Measurements from ENCODE around the gene TRAIP.

TRAIP gene

GRCh38 chr3:49813497-49814174 is 42.7 kb downstream of the TRAIP start, which contains the start of gene UBA7:
UBA7 (minus strand) TSS chr3:49813953; CDS start chr3:49813787, 166 bp downstream.
- peak; percentile 29 for DNase-seq

- no peak for DNase-seq
These were observed 43.4 kb downstream of the TRAIP start for GRCh38 chr3:49812916-49813496.

- DNase-seq = no peak
These were observed 48.8 kb downstream of the TRAIP start for GRCh38 chr3:49807431-49808114.

DNA sequence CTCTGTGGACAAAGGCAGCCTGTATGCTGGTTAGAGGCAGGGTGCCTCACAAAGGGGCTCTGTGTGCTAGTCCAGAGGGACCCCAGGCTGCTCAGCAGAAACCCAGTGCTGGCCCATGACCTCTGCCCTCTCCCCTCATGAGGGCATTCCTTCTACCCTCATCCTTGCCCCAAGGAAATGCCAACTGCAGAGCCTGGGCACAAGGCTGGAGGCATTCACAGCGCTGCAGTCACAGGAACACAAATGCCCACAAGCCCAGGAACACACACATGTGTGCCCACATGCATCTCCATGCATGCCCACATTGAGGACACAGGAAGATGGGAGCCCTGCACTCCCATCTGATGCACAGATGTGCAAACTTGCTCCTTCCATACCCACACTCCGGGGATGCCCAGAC is 49.5 kb downstream of the TRAIP start:
- DNase-seq = no peak

DNA sequence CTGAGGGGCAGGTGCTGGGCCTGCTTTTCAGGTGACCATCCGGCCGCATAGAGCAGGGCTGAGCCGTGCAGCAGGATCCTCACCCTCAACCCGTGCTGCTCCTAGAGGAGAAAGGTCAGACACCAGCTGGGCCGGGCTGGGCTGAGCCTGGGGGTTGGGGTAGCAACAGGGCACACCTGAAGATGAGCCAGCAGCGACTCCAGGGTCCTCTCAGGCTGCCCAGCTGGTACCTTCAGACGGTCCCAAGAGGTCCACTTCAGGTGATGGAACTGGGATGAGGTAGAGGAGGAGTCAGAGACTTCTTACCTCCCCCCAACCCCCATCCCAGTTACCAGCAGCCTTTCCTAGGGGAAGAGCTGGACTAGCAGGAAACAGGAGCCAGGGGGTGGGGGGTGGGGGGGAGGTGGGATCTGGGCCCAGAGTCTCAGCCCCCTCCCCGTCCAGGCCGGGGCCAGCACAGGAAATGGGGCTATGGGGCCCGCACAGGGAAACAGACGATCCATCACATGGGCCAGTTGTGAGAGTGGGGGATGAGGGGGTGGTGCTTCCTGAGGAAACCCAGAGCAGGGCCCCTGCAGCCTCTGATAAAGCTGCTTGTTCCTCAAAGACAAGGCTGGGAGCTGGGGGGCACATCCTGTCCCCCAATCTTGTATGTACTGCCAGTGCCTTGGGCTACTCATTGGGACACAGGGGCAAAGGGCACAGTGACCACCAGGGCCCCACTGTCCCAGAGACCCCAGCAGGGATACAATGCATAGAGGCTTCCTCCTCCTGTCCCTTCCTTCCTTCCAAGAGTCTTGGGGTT is 50.3 kb downstream of the TRAIP start:
- DNase-seq = peak; percentile 10

GRCh38 chr3:49805367-49805782 is 51.0 kb downstream of the TRAIP start:
- no peak for DNase-seq

- DNase-seq = no peak
These were observed 52.0 kb downstream of the TRAIP start for GRCh38 chr3:49804141-49805041.

DNA sequence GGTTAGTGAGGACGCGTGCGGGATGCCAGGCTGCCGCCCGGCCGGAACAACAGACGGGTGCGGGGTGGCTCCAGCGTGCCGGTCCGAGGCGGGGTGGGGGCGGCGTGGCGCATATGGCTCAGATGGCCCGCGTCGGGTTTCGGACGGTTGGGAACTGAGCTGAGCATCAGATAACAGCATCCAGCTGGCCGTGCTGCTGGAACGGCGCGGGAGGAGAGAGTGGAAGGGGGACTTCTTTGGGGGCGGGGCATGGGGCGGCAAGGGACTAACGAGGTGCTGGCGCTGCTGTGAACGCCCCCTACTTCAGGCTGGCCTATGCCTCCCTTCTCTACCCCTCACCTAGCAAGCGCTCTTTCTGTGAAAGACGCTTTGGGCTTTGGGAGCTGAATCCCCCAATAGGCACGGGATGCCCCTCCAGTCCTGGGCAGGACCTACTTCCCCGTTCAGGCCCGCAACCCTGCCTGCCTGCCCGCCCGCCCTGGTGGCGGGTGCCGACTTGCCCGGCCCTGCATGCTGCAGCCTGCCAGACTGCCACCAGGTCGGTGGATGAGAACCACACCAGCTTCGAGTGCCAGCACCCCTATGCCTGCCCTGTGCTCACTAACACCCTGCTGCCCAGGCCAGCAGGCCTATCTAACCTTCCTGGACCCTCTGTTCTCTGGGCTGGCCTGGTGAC is 52.8 kb downstream of the TRAIP start:
- DNase-seq = peak; percentile 50

DNA sequence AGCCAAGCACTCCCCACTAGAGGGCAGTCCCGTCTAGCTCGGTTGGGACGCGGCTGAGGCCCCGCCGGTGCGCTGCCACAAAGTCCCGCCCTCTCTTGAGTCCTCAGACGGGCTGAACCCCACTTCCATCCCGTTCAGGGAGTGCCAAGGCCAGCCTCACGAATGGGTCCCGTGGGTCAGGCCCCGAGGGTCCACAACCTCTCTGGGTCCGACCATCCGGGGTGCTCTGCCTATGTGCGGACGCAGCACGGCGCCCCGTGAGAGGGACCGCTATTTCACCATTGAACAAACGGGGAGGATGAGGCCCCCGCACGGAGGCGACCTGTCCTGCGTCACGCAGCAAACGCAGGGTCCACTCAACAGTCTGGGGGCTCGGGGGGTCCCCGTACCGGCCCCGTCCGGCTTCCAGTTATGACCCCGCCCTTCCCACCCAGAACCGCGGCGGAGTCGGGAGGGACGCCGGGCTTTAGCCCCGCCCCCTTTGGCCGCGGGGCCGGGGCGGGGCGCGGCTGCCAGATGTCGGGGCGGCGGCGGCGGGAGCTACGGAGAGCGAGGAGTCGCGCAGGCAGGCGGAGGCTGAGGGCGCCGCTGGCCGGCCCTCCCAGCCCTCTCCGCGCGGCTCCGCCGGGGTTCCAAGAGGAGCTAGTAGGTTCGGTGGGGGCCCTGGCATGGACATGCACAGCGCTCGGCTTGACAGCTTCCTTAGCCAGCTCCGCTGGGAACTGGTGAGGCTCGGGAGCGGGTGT is 53.5 kb downstream of the TRAIP start, which contains the start of gene INKA1:
TSS of gene INKA1 (plus strand) at position 543 of the 746 bp plus-strand sequence. CDS start at position 675, 132 bp downstream.
- peak; percentile 86 for DNase-seq

DNA sequence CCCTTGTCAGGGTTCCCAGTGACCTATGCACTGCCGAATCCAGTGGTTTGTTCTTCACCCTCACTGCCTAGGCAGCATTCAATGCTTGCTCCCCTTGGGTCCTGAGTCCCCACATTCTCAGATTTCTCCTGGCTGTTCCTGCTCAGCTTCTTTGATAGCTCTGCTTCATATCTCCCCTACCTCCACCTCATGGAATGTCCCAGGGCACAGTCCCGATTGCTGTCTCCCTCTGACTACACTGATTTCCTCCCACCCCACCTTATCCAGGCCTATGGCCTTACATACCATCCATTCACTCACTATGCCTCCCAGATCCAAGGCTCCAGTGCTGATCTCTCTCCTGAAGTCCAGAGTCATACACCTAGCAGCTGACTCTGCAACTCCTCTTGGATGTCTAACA is 55.2 kb downstream of the TRAIP start:
- DNase-seq = no peak

GRCh38 chr3:49799761-49800160 is 56.6 kb downstream of the TRAIP start, which contains the start of gene CDHR4:
CDHR4 (minus strand) TSS chr3:49799873; CDS start chr3:49799812, 61 bp downstream.
- no peak for DNase-seq

DNA sequence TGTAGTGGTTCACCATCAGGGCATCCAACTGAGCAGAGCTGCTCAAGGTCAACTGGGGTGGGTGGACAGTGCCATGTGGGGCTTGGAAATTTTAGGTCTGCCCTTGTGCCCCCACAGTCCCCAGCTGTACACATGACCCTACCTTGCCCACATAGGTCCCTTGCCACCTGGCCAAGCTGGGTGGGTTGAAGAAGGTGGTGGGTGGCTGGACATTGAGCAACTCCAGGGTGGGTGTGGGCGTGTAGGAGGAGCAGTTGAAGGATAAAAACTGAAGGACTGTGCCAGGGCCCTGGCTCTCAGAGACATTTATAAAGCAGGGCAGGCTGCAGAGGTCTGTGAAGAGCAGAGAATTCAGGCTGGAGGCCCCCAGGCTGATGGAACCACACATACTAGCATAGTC is 57.3 kb downstream of the TRAIP start:
- DNase-seq = no peak

DNA sequence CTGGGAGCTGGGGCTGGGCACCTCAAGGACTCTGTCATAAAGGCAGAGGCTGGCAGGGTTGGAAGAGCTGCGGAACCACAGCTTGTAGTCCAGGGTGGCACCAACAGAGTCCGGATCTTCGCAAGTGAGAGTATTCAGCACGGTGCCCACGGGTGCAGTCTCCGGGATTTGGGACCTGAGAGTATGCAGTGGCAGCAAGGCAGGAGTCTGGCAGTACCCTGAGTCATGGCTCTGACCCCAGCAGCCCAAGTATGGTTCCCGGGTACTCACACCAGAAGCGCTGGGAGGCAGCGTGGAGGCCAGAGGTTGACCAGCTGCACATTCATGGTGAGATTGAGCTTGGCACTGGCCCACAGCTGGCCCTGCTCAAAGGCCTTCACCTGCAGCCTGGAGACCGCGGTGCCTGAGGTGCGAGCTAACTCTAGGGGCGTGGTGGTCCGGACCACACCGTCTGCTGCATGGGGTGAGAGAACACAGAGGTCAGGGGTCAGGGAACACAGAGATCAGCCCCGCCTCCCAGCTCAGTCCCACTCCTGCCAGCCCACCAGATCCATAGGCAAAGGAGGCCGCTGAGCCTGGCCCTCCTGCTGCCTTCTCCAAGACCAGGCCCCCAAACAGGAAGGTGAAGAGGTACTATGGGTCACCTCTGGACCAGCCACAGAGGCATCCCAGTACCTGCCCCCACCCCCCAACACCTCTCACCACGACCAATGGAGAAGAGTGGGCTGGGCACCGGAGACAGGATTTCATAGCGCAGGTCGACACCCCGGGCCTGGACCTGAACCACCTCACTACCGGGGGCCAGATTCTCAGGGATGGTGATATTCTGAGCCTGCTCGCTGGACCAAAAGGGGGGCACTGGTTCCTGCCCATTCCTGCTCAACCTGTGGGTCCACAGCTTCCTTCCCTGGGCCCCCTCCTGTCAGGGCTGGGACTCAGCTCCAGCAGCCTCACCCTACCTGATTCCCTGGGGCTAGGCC is 61.1 kb downstream of the TRAIP start:
- DNase-seq = no peak

DNA sequence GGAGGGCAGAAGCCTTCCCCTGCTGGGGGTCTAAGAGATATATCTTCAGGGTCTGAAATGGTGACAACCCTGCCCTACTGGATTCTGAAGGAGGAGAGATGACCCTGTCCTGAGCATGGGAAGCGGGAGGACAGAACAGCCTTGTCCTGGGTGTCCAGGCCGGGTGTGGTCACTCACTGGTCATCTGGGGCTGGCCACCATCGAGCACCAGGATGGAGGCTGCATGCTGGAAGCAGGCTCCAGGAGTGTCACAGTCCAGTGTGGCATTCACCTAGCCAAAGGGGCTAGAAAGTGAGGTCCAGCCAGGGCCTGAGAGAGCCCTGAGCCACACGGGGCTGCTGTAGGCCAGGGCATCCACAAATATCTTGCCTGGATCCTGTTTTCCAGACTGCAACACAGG is 61.9 kb downstream of the TRAIP start:
- DNase-seq = no peak

DNA sequence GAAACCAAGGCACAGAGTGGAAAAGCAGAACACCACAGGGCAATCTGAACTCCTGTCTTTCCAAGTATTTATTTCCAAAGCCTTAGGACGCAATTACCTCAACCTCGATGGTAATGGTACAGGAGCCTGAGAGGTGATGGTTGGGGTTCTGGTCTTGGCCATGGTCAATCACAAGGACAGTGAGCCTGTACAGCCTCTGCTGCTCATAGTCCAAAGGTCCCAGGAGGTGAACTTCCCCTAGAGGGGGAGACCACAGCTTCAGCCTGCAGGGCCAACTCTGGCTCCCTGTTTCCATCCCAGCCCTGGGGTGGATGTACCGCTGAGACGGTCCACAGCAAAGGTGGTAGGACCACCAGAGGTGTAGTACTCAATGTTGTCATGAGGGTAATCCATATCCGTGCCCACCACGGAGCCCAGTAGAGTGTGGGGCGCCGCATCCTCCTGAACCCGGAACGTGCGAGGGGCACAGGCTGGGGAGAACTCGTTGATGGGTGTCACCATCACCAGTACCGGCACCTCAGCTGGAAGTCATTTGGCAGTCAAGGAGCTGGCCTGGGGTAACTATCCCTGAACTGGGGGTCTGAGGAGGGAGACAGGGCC is 62.8 kb downstream of the TRAIP start:
- no peak for DNase-seq

DNA sequence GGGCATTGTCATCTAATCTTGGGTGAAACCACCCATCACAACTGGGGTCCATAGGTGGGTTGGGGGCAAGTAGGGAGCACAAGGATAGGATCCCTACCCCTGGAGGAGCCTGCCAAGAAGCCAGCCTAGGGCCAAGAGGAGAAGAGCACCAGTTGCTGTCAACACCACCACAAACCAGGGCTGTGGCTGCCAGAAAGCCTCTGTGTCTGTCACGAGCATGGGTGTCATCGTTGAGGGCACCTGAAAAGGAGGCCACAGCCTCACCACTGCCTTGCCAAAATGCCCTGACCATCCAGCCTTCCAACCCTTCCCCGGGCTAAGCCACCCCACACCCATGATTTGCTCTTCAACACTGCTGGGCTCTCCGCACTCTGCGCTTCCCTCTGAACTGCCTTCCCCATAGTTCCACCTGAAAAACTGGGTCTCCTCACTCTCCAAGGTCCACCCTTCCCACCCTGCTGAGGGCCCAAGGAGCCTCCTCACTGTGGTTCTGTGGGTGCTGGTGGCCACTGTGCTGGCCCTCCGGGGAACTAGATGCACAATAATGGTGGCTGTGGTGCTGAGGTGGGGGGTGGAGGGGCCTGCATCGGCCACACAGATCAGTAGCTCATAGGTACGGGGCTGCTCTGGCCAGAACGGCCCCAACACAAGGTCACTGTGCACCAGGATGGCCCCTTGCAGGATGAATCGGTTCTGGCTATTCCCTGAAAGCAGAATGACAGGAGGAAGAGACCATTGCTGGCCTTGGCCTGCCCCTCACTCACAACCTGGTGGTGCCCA is 63.8 kb downstream of the TRAIP start:
- no peak for DNase-seq

- DNase-seq = no peak
These were observed 64.8 kb downstream of the TRAIP start for GRCh38 chr3:49791571-49791970.
